Loucy (cell line): ENCODE measurements around the gene UBE3D.

Source experiments
- H2AFZ ChIP-seq: fragments of 200-600 bp; sonication (generic); 2 replicates; pipeline ENCODE4 v1.6.0; 2016; ENCODE audit warnings: antibody characterized with exemption, mild to moderate bottlenecking, low read length, moderate library complexity
- H3F3A ChIP-seq: fragments of 200-600 bp; 2 replicates; pipeline ENCODE4 v1.6.0; 2016; ENCODE audit warnings: antibody characterized with exemption, low read depth, mild to moderate bottlenecking
- H3K27me3 ChIP-seq: fragments of 200-600 bp; sonication (generic); 2 replicates; pipeline ENCODE4 v1.6.1; 2014; ENCODE audit warnings: low read length, mild to moderate bottlenecking; ENCODE audit not compliant: insufficient read depth, poor library complexity, severe bottlenecking
- H3K36me3 ChIP-seq: fragments of 200-600 bp; sonication (generic); 2 replicates; pipeline ENCODE4 v1.6.1; 2016; ENCODE audit warnings: low read length; ENCODE audit not compliant: insufficient read depth
- H3K4me1 ChIP-seq: fragments of 200-600 bp; sonication (generic); 2 replicates; pipeline ENCODE4 v1.5.1; 2014; ENCODE audit warnings: low read length, mild to moderate bottlenecking; ENCODE audit not compliant: insufficient read depth, poor library complexity, severe bottlenecking
- H3K4me2 ChIP-seq: fragments of 200-600 bp; sonication (generic); 2 replicates; pipeline ENCODE4 v1.6.0; 2014; ENCODE audit warnings: antibody characterized with exemption, low read length, low read depth, mild to moderate bottlenecking; ENCODE audit not compliant: poor library complexity, severe bottlenecking
- H3K4me3 ChIP-seq: fragments of 200-600 bp; sonication (generic); 2 replicates; pipeline ENCODE4 v1.5.1; 2014; ENCODE audit warnings: low read length, mild to moderate bottlenecking, mixed read lengths; ENCODE audit not compliant: poor library complexity, severe bottlenecking
- H3K79me2 ChIP-seq: fragments of 200-600 bp; sonication (generic); 2 replicates; pipeline ENCODE4 v1.6.1; 2014; ENCODE audit warnings: low read length; ENCODE audit not compliant: insufficient read depth
- H3K9ac ChIP-seq: fragments of 200-600 bp; sonication (generic); 2 replicates; pipeline ENCODE4 v1.6.0; 2014; ENCODE audit warnings: mild to moderate bottlenecking, low read depth, low read length, moderate library complexity; ENCODE audit not compliant: poor library complexity, severe bottlenecking
- H3K9me2 ChIP-seq: fragments of 200-600 bp; sonication (generic); replicated peaks from 2 replicates; pipeline ENCODE4 v1.6.1; 2016; ENCODE audit warnings: low read depth, low read length, mixed read lengths
- H3K9me3 ChIP-seq: fragments of 200-600 bp; sonication (generic); 2 replicates; pipeline ENCODE4 v1.6.1; 2014; ENCODE audit warnings: mild to moderate bottlenecking, antibody characterized with exemption, low read length, low read depth; ENCODE audit not compliant: insufficient read depth
- H4K20me1 ChIP-seq: fragments of 200-600 bp; sonication (generic); 2 replicates; pipeline ENCODE4 v1.6.0; 2014; ENCODE audit warnings: antibody characterized with exemption, low read length, mild to moderate bottlenecking; ENCODE audit not compliant: insufficient read depth, poor library complexity, severe bottlenecking
- CTCF ChIP-seq: fragments of 200-600 bp; sonication (generic); conservative IDR thresholded peaks from 2 replicates; pipeline ENCODE4 v1.5.1; 2014; ENCODE audit warnings: mild to moderate bottlenecking, antibody characterized with exemption, low read length
- EZH2phosphoT487 ChIP-seq: fragments of 200-600 bp; IDR thresholded peaks from 2 replicates; pipeline ENCODE4 v1.6.1; 2018; ENCODE audit warnings: antibody characterized with exemption, mild to moderate bottlenecking, moderate library complexity, borderline replicate concordance

UBE3D gene

GRCh38 chr6:82877213-82878195 lies 188.1 kb downstream of the UBE3D start:
- Histone ChIP-seq H3K4me3 (no peak overlapping the region), H3K4me1 (no peaks in the 10 kb centered on the region), H3K9me2 (no peaks in the 10 kb centered on the region), H3K79me2 (no peaks in the 10 kb centered on the region), H3K9ac (no peak overlapping the region), H3K27me3 (no peaks in the 10 kb centered on the region), H3K36me3 (no peaks in the 10 kb centered on the region), H3K9me3 (no peaks in the 10 kb centered on the region), H2AFZ (no peak overlapping the region), H4K20me1 (no peaks in the 10 kb centered on the region), H3F3A (no peaks in the 10 kb centered on the region), H3K4me2 (no peak overlapping the region)
- TF ChIP-seq EZH2phosphoT487 (no peak), CTCF (no peak)

- no peak for TF ChIP-seq CTCF
- TF ChIP-seq EZH2phosphoT487, result no peak
- H3K4me2 ChIP-seq, result no peak overlapping the region
Observed at GRCh38 chr6:82875573-82876185, 190.0 kb downstream of the UBE3D start.

GRCh38 chr6:82874867-82875266 lies 190.8 kb downstream of the UBE3D start:
- Histone ChIP-seq H2AFZ (no peak overlapping the region), H3K9ac (no peak overlapping the region), H3K27me3 (no peaks in the 10 kb centered on the region)

More at GRCh38 chr6:82875573-82876185, 190.0 kb downstream of the UBE3D start:
- Histone ChIP-seq H4K20me1 (no peaks in the 10 kb centered on the region), H3K79me2 (no peaks in the 10 kb centered on the region), H3K36me3 (no peaks in the 10 kb centered on the region), H2AFZ (no peak overlapping the region), H3K9me3 (no peaks in the 10 kb centered on the region), H3K4me3 (no peak overlapping the region), H3F3A (no peaks in the 10 kb centered on the region), H3K4me1 (no peaks in the 10 kb centered on the region), H3K9ac (no peak overlapping the region), H3K27me3 (no peaks in the 10 kb centered on the region), H3K9me2 (no peaks in the 10 kb centered on the region)

More at GRCh38 chr6:82874867-82875266, 190.8 kb downstream of the UBE3D start:
- Histone ChIP-seq H3K36me3 (no peaks in the 10 kb centered on the region), H3K79me2 (no peaks in the 10 kb centered on the region), H3K9me2 (no peaks in the 10 kb centered on the region), H3K4me3 (no peak overlapping the region), H3K4me2 (no peak overlapping the region), H3K4me1 (no peaks in the 10 kb centered on the region), H3F3A (no peaks in the 10 kb centered on the region), H3K9me3 (no peaks in the 10 kb centered on the region), H4K20me1 (no peaks in the 10 kb centered on the region)
- TF ChIP-seq EZH2phosphoT487 (no peak), CTCF (no peak)
